HG03342 (cell line): Measurements from ENCODE around the gene ESYT2.

Experiments used
- ATAC-seq: cut with Tn5 transposase; IDR thresholded peaks from one replicate; pipeline ENCODE4 v1.9.1; 2021; ENCODE audit warnings: mild to moderate bottlenecking, moderate library complexity; ENCODE audit not compliant: unreplicated experiment

The ESYT2 gene

GRCh38 chr7:158747408-158747807, 81.9 kb downstream of the ESYT2 start:
- no peak for ATAC-seq

- ATAC-seq, result no peak
Measured at GRCh38 chr7:158746957-158747356, 82.4 kb downstream of the ESYT2 start.

- no peak for ATAC-seq
Measured at GRCh38 chr7:158745057-158745715, 84.1 kb downstream of the ESYT2 start.

- ATAC-seq, result no peak
Measured at GRCh38 chr7:158744070-158744469, 85.2 kb downstream of the ESYT2 start.

GRCh38 chr7:158743219-158743618, 86.1 kb downstream of the ESYT2 start:
- no peak for ATAC-seq

GRCh38 chr7:158742065-158742821, 87.1 kb downstream of the ESYT2 start:
- no peak for ATAC-seq

- ATAC-seq, result no peak
Measured at GRCh38 chr7:158741294-158741666, 88.0 kb downstream of the ESYT2 start.

GRCh38 chr7:158740657-158741293, 88.5 kb downstream of the ESYT2 start:
- no peak for ATAC-seq

GRCh38 chr7:158740013-158740656, 89.2 kb downstream of the ESYT2 start:
- ATAC-seq, result no peak

- ATAC-seq, result no peak
Measured at GRCh38 chr7:158738841-158739240, 90.5 kb downstream of the ESYT2 start.

GRCh38 chr7:158737064-158737695, 92.1 kb downstream of the ESYT2 start:
- ATAC-seq, result no peak

- ATAC-seq, result no peak
Measured at GRCh38 chr7:158735935-158736334, 93.4 kb downstream of the ESYT2 start.

GRCh38 chr7:158734861-158735260, 94.4 kb downstream of the ESYT2 start:
- ATAC-seq, result no peak

GRCh38 chr7:158733775-158734494, 95.4 kb downstream of the ESYT2 start:
- ATAC-seq, result no peak

GRCh38 chr7:158733220-158733519, 96.1 kb downstream of the ESYT2 start:
- no peak for ATAC-seq

- no peak for ATAC-seq
Measured at GRCh38 chr7:158732494-158733219, 96.7 kb downstream of the ESYT2 start.

GRCh38 chr7:158731761-158732160, 97.5 kb downstream of the ESYT2 start:
- no peak for ATAC-seq

GRCh38 chr7:158730383-158731346, 98.6 kb downstream of the ESYT2 start:
- no peak for ATAC-seq
